Suppressor macrophage treated with lipopolysaccharide for 1 hour (primary cell): ENCODE measurements around the gene UNC5B.
"Not testable (repeated sequence)": the region's sequence is repeated elsewhere in the genome, so short reads cannot be mapped to it uniquely, and the experiment has no call there.

ENCODE experiments used
- DNase-seq, 3 donors: peaks; one replicate each; pipeline ENCODE4 v3.0.0-alpha.2; 2020 to 2022

UNC5B gene

DNA sequence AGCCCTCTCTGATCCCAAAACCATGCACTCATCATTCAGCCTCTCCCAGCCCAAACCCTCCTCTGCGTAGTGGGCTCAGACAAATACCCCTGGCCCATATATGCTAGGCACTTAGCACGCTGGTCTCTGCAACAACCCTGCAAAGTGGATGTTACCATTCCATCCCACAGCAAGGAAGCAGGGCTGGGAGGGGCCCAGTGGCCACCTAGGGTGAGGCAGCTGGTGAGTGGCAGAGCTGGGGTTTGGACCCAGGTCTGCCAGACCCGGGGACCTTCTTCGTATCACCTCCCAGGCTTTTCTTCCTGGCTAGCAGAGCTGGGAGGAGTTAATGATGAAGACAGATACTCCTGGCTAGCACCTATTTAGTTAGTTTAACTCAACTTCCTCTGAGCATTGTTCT lies 73.6 kb downstream of the UNC5B start:
- no peak for DNase-seq

DNA sequence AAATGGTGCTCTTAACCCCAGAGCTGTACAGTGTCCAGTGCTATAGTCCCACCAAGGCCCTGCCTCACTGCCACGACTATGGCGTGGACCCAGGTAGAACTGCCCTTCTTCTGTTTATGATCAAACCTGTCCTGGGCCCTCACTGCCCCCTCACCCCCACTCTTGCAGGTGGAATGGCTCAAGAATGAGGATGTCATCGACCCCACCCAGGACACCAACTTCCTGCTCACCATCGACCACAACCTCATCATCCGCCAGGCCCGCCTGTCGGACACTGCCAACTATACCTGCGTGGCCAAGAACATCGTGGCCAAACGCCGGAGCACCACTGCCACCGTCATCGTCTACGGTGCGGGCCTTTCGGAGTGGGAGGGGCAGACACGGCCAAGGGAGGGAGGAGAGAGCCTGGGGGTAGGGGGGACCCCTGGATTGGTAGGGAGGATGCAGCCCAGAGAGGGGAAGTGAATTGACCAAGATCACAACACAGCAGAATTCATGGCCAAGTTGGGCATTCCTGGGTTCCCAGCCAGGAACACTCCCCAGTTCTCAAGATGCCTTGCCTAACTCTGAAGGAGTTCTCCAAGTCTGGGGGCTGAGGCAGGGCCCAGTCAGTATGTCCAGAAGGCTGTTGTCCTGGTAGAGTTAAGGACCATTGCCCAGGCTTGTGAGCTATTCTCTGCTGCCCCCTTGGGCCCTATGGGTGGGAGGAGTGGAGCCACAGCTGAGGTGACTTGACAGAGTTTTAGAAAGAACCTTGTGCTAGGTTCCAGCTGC lies 74.3 kb downstream of the UNC5B start:
- no peak for DNase-seq

DNA sequence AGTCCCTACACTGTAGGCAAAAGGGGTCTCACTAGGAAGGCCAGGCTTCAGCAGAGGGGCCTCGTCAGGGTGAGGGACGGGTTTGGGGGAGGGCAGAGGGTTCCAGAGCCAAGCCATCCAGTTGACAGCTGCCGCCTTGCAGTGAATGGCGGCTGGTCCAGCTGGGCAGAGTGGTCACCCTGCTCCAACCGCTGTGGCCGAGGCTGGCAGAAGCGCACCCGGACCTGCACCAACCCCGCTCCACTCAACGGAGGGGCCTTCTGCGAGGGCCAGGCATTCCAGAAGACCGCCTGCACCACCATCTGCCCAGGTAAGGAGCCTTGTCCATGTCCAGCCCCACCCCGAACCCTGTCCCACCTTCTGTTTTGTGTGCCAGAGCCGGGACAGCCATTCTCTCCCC lies 75.1 kb downstream of the UNC5B start:
- DNase-seq: no peak

GRCh38 chr10:71288461-71288860 lies 76.1 kb downstream of the UNC5B start:
- DNase-seq: no peak

GRCh38 chr10:71289421-71290130 lies 77.2 kb downstream of the UNC5B start:
- DNase-seq: no peak

- DNase-seq: no peak
Observed at GRCh38 chr10:71290331-71290730, 78.0 kb downstream of the UNC5B start.

GRCh38 chr10:71290806-71291527 lies 78.6 kb downstream of the UNC5B start:
- peak in 2 of 3 donors; percentile 36 to 43 for DNase-seq

DNA sequence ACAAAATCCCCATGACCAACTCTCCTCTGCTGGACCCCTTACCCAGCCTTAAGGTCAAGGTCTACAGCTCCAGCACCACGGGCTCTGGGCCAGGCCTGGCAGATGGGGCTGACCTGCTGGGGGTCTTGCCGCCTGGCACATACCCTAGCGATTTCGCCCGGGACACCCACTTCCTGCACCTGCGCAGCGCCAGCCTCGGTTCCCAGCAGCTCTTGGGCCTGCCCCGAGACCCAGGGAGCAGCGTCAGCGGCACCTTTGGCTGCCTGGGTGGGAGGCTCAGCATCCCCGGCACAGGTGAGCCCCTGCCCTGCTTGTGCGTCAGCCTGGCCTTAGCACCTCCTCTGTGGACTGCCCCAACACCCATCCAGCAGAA lies 79.1 kb downstream of the UNC5B start:
- DNase-seq: no peak

GRCh38 chr10:71292624-71293445 lies 80.5 kb downstream of the UNC5B start:
- no peak for DNase-seq

DNA sequence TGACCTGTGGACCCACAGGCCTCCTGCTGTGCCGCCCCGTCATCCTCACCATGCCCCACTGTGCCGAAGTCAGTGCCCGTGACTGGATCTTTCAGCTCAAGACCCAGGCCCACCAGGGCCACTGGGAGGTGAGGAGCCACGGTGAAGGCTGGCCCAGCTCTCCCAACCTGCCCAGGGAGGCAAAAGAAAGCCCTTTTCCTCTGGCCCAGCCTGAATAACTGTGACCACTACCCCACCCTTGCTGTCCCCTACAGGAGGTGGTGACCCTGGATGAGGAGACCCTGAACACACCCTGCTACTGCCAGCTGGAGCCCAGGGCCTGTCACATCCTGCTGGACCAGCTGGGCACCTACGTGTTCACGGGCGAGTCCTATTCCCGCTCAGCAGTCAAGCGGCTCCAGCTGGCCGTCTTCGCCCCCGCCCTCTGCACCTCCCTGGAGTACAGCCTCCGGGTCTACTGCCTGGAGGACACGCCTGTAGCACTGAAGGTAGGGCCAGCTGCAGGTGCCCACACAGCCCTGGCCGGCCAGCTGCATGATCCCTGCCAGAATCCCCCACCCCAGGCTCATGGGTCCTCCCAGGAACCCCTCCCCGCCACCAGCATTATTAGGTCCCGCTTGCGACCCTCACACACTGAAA lies 81.2 kb downstream of the UNC5B start:
- DNase-seq: no peak

DNA sequence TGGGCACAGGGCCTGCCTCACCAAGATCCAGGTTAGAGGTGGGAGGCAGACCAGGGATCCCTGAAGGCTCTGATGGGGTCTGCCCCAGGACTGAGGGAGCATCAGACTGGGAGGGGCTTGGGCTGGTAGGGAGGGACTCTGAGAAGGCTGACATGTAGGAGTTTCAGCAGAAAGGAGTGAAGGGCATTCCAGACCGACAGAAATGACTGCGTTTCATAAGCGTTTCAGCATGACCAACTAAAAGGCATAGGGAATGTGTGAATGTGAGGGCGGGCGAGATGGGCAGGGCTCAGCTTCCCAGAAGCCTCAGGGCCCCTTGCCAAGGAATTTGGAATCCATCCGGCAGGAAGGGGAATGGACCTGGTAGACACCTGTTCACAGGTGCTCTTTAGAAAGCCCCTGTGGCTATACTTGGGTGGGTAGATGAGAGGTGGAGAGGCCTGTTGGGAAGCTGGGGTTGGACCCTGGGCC lies 81.8 kb downstream of the UNC5B start:
- DNase-seq: no peak

DNA sequence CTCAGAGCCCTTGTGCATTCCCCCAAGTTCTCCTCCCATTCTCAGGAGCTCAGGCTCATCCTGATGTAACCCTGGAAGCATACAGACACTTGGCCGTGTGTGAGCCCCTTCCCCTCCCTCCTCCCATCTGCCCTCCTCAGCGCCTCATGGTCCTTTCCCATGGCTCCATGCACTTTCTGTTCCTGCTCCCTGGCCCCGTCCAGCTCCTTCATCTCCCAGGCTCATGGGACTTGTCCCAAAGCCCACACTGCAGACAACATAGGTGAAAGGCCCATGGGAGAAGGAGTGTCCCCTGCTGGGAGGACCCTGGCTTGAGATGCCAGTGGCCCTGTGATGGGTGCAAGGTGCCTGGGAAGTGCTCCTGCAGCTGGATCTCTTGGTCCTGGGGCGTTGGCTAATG lies 82.5 kb downstream of the UNC5B start:
- DNase-seq: no peak

DNA sequence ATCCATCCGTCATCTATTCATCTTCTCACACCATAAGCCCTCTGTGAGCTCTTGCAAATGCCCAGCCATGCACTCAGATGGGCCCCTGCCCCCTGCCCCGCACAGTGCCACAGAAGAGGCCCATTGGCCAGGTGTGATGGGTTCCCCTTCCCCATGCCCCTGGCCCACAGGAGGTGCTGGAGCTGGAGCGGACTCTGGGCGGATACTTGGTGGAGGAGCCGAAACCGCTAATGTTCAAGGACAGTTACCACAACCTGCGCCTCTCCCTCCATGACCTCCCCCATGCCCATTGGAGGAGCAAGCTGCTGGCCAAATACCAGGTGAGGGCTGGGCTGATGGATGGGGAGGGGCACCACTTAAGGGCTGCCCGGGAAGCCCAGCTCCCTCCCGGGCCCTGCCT lies 83.3 kb downstream of the UNC5B start:
- DNase-seq: no peak

GRCh38 chr10:71296086-71296485 lies 83.7 kb downstream of the UNC5B start:
- DNase-seq: no peak

DNA sequence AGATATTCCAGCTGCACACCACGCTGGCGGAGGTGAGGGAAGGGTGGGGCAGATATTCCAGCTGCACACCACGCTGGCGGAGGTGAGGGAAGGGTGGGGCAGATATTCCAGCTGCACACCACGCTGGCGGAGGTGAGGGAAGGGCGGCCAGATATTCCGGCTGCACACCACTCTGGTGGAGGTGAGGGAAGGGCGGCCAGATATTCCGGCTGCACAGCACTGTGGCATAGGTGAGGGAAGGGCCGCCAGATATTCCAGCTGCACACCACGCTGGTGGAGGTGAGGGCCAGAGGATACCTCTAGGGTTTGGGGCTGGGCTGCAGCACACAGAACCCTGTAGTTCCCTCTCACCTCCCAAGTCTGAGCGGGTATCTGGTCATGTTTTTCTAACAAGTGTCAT lies 84.4 kb downstream of the UNC5B start:
- not testable (repeated sequence) for DNase-seq

DNA sequence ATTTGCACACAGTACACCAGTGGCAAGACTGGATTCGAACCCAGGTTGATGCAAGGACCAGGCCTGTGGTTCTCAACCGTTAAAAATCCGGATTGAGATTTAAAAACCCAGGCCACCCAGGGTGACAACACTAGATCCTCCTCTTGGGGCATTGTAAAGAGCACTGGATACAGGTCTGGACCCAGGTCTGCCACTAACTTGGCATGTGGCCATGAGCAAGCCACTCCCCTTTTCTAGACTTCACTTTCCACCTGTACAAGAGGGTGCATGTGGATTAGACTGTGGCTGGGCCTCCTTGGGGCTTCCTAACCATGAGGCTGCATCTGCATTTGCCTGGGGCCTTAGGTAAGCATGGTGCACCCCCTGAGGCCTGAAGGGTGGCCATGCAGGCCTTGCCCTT lies 85.0 kb downstream of the UNC5B start:
- DNase-seq: no peak

- peak; percentile 62 to 80 (median 66) for DNase-seq
Observed at GRCh38 chr10:71299071-71299785, 86.9 kb downstream of the UNC5B start.

GRCh38 chr10:71300555-71301370 lies 88.4 kb downstream of the UNC5B start:
- no peak for DNase-seq

GRCh38 chr10:71301371-71301916 lies 89.1 kb downstream of the UNC5B start:
- no peak for DNase-seq

GRCh38 chr10:71302451-71302850 lies 90.1 kb downstream of the UNC5B start:
- no peak for DNase-seq
